Mesenteric fat pad (tissue), 1 donor: ENCODE results near the gene PIM2. TPM values are rescaled to one million over a fixed set of nuclear protein-coding genes. Genes with fewer than 3 reads are reported as not detected.

Source experiments
- DNase-seq: peaks from one replicate; pipeline ENCODE4 v3.0.0-alpha.2; 2020; ENCODE audit warnings: low spot score
- total RNA-seq: library from RNA; stranded (reverse); fragmentation: NEBNext Ultra II Directional; extraction: Animal tissue kit (Norgen Biotek cat#: 25700); gene quantifications from one replicate; pipeline ENCODE4 v1.2.1, GENCODE V29; 2021
- donor health status: DM: yes; HTN: yes; CAD: no.

The PIM2 gene
- total RNA-seq, 1 donor from 2014 or later, result 5.7 TPM

GRCh38 chrX:48936429-48937053 is 17.7 kb upstream of the PIM2 start:
- no peak for DNase-seq

GRCh38 chrX:48935301-48935670 is 16.5 kb upstream of the PIM2 start:
- DNase-seq, result no peak

- DNase-seq, result no peak
Measured at GRCh38 chrX:48934581-48935300, 15.9 kb upstream of the PIM2 start.

GRCh38 chrX:48933757-48934156 is 14.9 kb upstream of the PIM2 start:
- DNase-seq, result no peak

- no peak for DNase-seq
Measured at GRCh38 chrX:48927736-48928382, 9.0 kb upstream of the PIM2 start.

GRCh38 chrX:48927123-48927522 is 8.3 kb upstream of the PIM2 start:
- no peak for DNase-seq

- DNase-seq, result no peak
Measured at GRCh38 chrX:48924270-48924669, 5.4 kb upstream of the PIM2 start.

- DNase-seq, result no peak
Measured at GRCh38 chrX:48923771-48924170, 4.9 kb upstream of the PIM2 start.

GRCh38 chrX:48920718-48921104 is 1.9 kb upstream of the PIM2 start:
- no peak for DNase-seq

GRCh38 chrX:48919947-48920717 is 1.3 kb upstream of the PIM2 start:
- no peak for DNase-seq

- no peak for DNase-seq
Measured at GRCh38 chrX:48919360-48919841, 577 bp upstream of the PIM2 start.

- DNase-seq, result no peak
Measured at GRCh38 chrX:48918301-48918642, 552 bp downstream of the PIM2 start.

- peak; percentile 95 for DNase-seq
Measured at GRCh38 chrX:48917139-48918001, 1.5 kb downstream of the PIM2 start.

- DNase-seq, result no peak
Measured at GRCh38 chrX:48914593-48915493, 4.0 kb downstream of the PIM2 start.

- DNase-seq, result no peak
Measured at GRCh38 chrX:48913605-48914366, 5.0 kb downstream of the PIM2 start.

GRCh38 chrX:48911412-48912182 is 7.2 kb downstream of the PIM2 start, which contains the start of gene SLC35A2:
SLC35A2 (minus strand) TSS chrX:48911646; CDS start chrX:48911636, 10 bp downstream.
- DNase-seq, result peak; percentile 92

GRCh38 chrX:48910926-48911411 is 7.9 kb downstream of the PIM2 start:
- no peak for DNase-seq
